ENCODE data around the gene EEF1AKMT3.

DNA sequence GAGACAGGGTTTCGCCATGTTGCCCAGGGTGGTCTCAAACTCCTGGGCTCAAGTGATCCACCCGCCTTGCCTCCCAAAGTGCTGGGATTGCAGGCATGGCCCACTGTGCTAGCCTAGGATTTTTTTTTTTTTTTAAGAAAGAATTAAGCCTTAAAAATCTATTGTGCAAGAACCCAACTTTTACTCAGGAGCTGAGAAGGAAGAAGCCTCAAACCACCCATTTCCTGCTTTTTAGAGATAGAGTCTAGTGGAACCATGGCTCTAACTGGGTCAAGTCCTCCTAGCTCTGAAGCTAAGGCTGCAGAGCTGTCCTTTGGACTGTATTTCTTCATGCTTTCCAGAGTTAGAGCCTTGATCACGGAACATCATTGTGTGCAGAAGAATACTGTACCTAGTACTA, 8.8 kb downstream of the EEF1AKMT3 start:
- TF ChIP-seq CTCF (conservative IDR thresholded peaks at IDR 0.05; ENCODE audit: low read depth in 2 of 2) (no peak), STAT1 (IDR thresholded peaks at IDR 0.05; ENCODE audit: unreplicated experiment) (no peak)
